ENCODE measurements around the gene TMEM51.

DNA sequence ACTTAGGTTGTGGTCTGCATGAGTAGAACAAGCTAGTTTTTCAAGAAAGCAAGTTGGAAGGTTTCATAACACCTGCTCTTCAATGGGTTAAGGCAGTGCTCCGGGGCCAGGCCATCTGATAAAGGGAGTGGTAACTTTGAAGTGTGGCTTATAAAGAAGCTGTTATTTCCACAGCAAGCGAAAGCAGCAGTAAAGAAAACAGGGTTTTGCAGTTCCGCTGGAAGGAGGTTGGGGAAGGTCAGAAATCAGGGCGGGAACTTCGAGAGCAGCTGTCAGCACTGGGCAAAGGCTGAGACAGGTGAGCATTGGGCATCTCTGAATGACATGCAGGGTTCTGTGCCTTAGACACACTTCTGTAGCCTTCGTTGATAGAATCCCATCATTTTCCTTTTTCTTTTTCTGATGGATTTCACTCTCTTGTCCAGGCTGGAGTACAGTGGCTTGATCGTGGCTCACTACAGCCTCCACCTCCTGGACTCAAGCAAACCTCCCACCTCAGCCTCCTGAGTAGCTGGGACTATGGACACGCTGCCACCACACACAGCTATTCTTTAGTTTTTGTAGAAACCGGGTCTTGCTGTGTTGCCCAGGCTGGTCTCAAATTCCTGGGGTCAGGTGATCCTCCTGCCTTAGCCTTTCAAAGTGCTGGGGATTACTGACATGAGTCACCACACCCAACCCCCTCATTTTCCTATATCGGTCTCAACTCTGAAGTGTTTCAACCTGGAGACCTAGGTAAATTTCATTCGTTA lies 20.5 kb downstream of the TMEM51 start:
- TF ChIP-seq, protein P1, sequence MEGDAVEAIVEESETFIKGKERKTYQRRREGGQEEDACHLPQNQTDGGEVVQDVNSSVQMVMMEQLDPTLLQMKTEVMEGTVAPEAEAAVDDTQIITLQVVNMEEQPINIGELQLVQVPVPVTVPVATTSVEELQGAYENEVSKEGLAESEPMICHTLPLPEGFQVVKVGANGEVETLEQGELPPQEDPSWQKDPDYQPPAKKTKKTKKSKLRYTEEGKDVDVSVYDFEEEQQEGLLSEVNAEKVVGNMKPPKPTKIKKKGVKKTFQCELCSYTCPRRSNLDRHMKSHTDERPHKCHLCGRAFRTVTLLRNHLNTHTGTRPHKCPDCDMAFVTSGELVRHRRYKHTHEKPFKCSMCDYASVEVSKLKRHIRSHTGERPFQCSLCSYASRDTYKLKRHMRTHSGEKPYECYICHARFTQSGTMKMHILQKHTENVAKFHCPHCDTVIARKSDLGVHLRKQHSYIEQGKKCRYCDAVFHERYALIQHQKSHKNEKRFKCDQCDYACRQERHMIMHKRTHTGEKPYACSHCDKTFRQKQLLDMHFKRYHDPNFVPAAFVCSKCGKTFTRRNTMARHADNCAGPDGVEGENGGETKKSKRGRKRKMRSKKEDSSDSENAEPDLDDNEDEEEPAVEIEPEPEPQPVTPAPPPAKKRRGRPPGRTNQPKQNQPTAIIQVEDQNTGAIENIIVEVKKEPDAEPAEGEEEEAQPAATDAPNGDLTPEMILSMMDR (IDR thresholded peaks at IDR 0.05) = no peak
- TF ChIP-seq POLR2AphosphoS5 (IDR thresholded peaks at IDR 0.05) = no peak
- TF ChIP-seq EP300 (IDR thresholded peaks at IDR 0.05) = no peak
